HUDEP-2 (cell line): ENCODE data around the gene TTC34.
"Not testable (repeated sequence)": the region's sequence is repeated elsewhere in the genome, so short reads cannot be mapped to it uniquely, and the experiment has no call there.

Source experiments
- DNase-seq, 76 experiments: peaks; one replicate each; lab custom pipeline; 2025; ENCODE audit not compliant: unreplicated experiment in 76 of 76; lab: John Stamatoyannopoulos, UW

Gene TTC34

GRCh38 chr1:2778220-2778592, 23.3 kb downstream of the TTC34 start:
- DNase-seq, result no peak

DNA sequence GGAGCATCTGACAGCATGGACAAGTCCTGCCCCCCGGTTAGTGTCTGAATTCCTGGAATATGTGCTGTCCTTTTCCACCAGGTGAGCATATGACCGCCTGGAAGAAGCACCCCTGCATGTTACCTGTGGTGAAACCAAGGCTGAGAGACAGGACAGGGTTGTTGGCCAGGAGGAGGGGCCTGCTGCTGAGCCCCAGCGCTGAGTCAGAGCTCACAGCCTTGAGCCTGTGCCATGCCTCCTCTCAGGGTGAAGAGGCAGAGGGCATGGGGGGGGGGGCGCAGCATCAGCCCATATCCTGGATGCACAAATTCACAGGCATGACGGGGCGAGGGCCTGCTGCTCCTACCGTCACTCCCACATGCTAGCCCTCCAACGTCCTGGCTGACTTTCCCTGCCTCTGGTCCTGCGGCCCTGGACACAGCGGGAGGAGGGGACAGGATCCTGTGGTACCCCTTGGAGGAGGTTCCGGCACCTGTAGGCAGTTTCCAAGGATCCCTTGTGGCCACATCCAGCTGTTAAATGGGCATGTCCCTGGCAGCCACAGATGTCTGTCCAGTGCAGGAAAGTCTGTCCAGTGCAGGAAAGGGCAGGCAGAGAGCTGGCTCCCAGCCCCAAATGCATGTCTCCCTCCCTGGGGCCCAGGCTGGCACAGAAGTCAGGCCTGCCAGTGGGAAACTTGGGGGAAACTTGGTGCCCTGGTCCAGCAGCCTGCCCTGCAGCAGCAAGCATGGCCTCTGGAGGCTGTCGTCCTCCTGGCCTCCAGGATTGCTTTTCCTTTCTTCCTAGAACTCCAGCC, 23.9 kb downstream of the TTC34 start:
- no peak for DNase-seq

DNA sequence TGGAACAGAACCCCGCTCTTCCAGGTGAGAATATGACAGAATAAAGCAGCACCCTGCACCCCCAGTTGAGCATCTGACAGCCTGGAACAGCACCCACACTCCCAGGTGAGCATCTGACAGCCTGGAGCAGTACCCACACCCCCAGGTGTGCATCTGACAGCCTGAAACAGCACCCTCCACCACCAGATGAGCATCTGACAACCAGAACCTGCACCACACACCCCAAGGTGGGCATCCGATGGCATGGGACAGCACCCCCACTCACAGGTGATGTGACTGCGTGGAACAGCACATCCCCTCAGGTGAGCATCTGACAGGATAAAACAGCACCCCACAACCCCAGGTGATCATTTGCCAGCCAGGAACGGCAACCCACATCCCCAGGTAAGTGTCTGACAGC, 26.2 kb downstream of the TTC34 start:
- not testable (repeated sequence) for DNase-seq

DNA sequence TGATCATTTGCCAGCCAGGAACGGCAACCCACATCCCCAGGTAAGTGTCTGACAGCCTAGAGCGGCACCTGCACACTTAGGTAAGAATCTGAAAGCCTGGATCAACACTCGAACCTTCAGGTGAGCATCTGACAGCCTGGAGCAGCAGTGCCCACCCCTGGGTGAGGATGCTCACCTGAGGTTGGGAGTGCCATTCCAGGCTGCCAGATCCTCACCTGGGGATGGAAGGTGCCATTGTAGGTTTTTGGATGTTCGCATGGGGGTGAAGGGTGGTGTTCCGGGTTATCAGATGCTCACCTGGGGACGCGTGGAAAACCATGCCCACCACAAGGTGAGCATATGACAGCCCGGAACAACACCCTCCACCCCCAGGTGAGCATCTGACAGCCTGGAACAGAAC, 33.4 kb downstream of the TTC34 start:
- not testable (repeated sequence) for DNase-seq

DNA sequence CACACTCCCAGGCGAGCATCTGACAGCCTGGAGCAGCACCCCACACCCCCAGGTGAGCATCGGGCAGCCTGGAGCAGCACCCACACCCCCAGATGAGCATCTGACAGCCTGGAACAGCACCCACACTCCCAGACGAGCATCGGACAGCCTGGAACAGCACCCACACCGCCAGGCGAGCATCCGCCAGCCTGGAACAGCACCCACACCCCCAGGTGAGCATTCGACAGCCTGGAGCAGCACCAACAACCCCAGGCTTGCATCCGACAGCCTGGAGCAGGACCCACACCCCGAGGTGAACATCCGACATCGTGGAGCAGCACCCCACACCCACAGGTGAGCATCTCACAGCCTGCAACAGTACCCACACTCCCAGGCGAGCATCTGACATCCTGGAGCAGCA, 42.1 kb downstream of the TTC34 start:
- DNase-seq, result not testable (repeated sequence)

DNA sequence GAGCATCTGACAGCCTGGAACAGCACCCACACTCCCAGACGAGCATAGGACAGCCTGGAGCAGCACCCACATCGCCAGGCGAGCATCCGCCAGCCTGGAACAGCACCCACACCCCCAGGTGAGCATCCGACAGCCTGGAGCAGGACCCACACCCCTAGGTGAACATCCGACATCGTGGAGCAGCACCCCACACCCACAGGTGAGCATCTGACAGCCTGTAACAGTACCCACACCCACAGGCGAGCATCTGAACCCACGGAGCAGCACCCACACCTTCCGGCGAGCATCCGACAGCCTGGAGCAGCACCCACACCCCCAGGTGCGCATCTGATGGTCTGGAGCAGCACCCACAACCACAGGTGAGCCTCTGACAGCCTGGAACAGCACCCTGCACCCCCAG, 44.0 kb downstream of the TTC34 start:
- DNase-seq, result not testable (repeated sequence)

GRCh38 chr1:2755426-2755825, 46.1 kb downstream of the TTC34 start:
- not testable (repeated sequence) for DNase-seq

DNA sequence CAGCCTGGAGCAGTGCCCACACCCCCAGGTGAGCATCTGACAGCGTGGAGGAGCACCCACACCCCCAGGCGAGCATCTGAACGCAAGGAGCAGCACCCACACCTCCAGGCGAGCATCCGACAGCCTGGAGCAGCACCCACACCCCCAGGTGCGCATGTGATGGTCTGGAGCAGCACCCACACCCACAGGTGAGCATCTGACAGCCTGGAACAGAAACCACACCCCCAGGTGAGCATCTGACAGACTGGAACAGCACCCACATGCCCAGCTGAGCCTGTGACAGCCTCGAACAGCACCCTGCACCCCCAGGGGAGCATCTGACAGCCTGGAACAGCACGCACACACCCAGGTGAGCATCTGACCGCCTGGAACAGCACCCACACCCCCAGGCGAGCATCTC, 46.9 kb downstream of the TTC34 start:
- DNase-seq, result not testable (repeated sequence)

GRCh38 chr1:2752503-2752902, 49.0 kb downstream of the TTC34 start:
- not testable (repeated sequence) for DNase-seq

- not testable (repeated sequence) for DNase-seq
Measured at GRCh38 chr1:2751866-2752265, 49.6 kb downstream of the TTC34 start.

DNA sequence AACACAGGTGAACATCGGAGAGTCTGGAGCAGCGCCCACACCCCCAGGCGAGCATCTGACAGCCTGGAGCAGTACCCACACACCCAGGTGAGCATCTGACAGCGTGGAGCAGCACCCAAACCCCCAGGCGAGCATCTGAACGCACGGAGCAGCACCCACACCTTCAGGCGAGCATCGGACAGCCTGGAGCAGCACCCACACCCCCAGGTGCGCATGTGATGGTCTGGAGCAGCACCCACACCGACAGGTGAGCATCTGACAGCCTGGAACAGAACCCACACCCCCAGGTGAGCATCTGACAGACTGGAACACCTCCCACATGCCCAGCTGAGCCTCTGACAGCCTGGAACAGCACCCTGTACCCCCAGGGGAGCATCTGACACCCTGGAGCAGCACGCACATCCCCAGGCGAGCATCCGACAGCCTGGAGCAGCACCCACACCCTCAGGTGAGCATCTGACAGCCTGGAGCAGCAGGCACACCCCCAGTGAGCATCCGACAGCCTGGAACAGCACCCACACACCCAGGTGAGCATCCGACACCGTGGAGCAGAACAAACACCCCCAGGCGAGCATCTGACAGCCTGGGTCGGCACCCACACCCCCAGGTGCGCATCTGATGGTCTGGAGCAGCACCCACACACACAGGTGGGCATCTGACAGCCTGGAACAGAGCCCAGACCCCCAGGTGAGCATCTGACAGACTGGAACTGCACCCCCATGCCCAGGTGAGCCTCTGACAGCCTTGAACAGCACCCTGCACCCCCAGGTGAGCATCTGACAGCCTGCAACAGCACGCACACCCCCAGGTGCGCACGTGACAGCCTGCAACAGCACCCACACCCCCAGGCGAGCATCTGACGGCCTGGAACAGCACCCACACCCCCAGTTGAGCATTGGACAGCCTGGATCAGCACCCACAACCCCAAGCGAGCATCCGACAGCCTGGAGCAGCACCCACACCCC, 50.4 kb downstream of the TTC34 start:
- DNase-seq, result not testable (repeated sequence)

GRCh38 chr1:2750041-2750680, 51.3 kb downstream of the TTC34 start:
- DNase-seq, result not testable (repeated sequence)

DNA sequence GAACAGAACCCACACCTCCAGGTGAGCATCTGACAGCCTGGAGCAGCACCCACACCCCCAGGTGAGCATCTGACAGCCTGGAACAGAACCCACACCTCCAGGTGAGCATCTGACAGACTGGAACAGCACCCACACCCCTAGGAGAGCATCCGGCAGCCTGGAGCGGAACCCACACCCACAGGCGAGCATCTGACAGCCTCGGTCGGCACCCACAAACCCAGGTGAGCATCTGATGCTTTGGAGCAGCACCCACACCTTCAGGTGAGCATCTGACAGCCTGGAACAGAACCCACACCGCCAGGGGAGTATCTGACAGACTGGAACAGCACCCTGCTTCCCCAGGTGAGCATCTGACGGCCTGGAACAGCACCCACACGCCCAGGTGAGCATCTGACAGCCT, 52.9 kb downstream of the TTC34 start:
- DNase-seq, result not testable (repeated sequence)

GRCh38 chr1:2694796-2695195, 106.7 kb downstream of the TTC34 start:
- DNase-seq, result not testable (repeated sequence)

DNA sequence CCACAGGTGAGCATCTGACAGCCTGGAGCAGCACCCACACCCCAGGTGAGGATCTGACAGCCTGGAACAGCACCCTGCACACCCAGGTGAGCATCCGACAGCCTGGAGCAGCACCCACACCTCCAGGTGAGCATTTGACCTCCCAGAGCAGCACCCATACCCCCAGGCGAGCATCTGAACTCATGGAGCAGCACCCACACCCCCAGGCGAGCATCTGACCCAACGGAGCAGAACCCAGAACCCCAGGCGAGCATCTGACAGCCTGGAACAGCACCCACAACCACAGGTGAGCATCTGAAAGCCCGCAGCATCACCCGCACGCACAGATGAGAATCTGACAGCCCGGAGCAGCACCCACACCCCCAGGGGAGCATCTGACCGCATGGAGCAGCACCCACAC, 111.3 kb downstream of the TTC34 start:
- not testable (repeated sequence) for DNase-seq

GRCh38 chr1:2688336-2688665, 113.2 kb downstream of the TTC34 start:
- not testable (repeated sequence) for DNase-seq

DNA sequence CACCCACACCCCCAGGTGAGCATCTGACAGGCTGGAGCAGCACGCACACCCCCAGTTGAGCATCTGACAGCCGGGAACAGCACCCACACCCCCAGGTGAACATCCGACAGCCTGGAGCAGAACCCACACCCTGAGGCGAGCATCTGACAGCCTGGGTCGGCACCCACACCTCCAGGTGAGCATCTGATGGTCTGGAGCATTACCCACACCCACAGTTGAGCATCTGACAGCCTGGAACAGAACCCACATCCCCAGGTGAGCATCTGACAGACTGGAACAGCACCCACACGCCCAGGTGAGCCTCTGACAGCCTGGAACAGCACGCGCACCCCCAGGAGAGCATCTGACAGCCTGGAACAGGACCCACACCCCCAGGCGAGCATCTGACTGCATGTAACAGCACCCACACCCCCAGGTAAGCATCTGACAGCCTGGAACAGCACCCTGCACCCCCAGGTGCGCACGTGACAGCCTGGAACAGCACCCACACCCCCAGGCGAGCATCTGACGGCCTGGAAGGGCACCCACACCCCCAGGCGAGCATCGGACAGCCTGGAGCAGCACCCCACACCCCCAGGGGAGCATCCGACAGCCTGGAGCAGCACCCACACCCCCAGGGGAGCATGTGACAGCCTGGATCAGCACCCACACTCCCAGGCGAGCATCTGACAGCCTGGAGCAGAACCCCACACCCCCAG, 113.7 kb downstream of the TTC34 start:
- DNase-seq, result not testable (repeated sequence)

GRCh38 chr1:2687174-2687591, 114.3 kb downstream of the TTC34 start:
- DNase-seq, result not testable (repeated sequence)

DNA sequence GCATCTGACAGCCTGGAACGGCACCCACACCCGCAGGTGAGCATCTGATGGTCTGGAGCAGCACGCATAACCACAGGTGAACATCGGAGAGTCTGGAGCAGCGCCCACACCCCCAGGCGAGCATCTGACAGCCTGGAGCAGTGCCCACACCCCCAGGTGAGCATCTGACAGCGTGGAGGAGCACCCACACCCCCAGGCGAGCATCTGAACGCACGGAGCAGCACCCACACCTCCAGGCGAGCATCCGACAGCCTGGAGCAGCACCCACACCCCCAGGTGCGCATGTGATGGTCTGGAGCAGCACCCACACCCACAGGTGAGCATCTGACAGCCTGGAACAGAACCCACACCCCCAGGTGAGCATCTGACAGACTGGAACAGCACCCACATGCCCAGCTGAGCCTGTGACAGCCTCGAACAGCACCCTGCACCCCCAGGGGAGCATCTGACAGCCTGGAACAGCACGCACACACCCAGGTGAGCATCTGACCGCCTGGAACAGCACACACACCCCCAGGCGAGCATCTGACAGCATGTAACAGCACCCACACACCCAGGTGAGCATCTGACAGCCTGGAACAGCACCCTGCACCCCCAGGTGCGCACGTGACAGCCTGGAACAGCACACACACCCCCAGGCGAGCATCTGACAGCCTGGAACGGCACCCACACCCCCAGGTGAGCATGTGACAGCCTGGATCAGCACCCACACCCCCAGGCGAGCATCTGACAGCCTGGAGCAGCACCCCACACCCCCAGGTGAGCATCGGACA, 115.2 kb downstream of the TTC34 start:
- DNase-seq, result not testable (repeated sequence)

GRCh38 chr1:2685671-2686070, 115.8 kb downstream of the TTC34 start:
- DNase-seq, result not testable (repeated sequence)
